Smooth muscle cell (in vitro differentiated cells): ENCODE data around the gene GATA1. TPM values are rescaled to one million over a fixed set of nuclear protein-coding genes. Genes with fewer than 3 reads are reported as not detected.

Experiments
- DNase-seq: peaks from one replicate; lab custom pipeline; 2025; ENCODE audit not compliant: unreplicated experiment; lab: John Stamatoyannopoulos, UW
- H2AFZ ChIP-seq: fragments of 200-600 bp; sonication (generic); 2 replicates; pipeline ENCODE4 v1.6.0; 2016; ENCODE audit warnings: antibody characterized with exemption, low read depth, mild to moderate bottlenecking
- H3F3A ChIP-seq: fragments of 200-600 bp; sonication (generic); 2 replicates; pipeline ENCODE4 v1.6.0; 2017; ENCODE audit warnings: antibody characterized with exemption, low read depth
- H3K27ac ChIP-seq: fragments of 200-600 bp; sonication (generic); 2 replicates; pipeline ENCODE4 v1.5.1; 2016; ENCODE audit warnings: low read depth, mild to moderate bottlenecking
- H3K27me3 ChIP-seq: fragments of 200-600 bp; sonication (generic); 2 replicates; pipeline ENCODE4 v1.6.1; 2016; ENCODE audit warnings: low read depth, mild to moderate bottlenecking
- H3K36me3 ChIP-seq: fragments of 200-600 bp; sonication (generic); 2 replicates; pipeline ENCODE4 v1.5.1; 2016; ENCODE audit warnings: low read depth
- H3K4me1 ChIP-seq: fragments of 200-600 bp; sonication (generic); 2 replicates; pipeline ENCODE4 v1.5.1; 2016; ENCODE audit warnings: low read depth
- H3K4me2 ChIP-seq: fragments of 200-600 bp; sonication (generic); 2 replicates; pipeline ENCODE4 v1.6.0; 2016; ENCODE audit warnings: mild to moderate bottlenecking
- H3K4me3 ChIP-seq: fragments of 200-600 bp; sonication (generic); 2 replicates; pipeline ENCODE4 v1.5.1; 2016; ENCODE audit warnings: mild to moderate bottlenecking
- H3K79me2 ChIP-seq: fragments of 200-600 bp; sonication (generic); 2 replicates; pipeline ENCODE4 v1.6.0; 2016; ENCODE audit warnings: low read depth, mild to moderate bottlenecking
- H3K9ac ChIP-seq: fragments of 200-600 bp; sonication (generic); 2 replicates; pipeline ENCODE4 v1.6.0; 2016; ENCODE audit warnings: low read depth
- H3K9me3 ChIP-seq: fragments of 200-600 bp; sonication (generic); replicated peaks from 2 replicates; pipeline ENCODE4 v1.5.1; 2016; ENCODE audit warnings: low read depth
- H4K20me1 ChIP-seq: fragments of 200-600 bp; sonication (generic); 2 replicates; pipeline ENCODE4 v1.6.0; 2016; ENCODE audit warnings: low read depth
- WGBS: methylation state at CpG from one replicate; pipeline ENCODE4 v1.1.7; 2016; ENCODE audit warnings: low lambda C conversion rate; 5-methylcytosine and 5-hydroxymethylcytosine counted together
- polyA plus RNA-seq: library from polyadenylated mRNA; unstranded; fragments of >200 nt; fragmentation: Nextera tagmentation; extraction: Ambion mirVana; gene quantifications from 2 replicates; pipeline ENCODE4 v1.2.1, GENCODE V29; 2016
- total RNA-seq: library from RNA; depleted of rRNA; stranded (reverse); fragments of >200 nt; gene quantifications from 2 replicates; pipeline ENCODE4 v1.2.3, GENCODE V29; 2014
- TF ChIP-seq, protein P1 (sequence below): fragments of 200-600 bp; sonication (generic); IDR thresholded peaks from 2 replicates; pipeline ENCODE4 v1.5.1; 2017; ENCODE audit warnings: borderline replicate concordance, mild to moderate bottlenecking, antibody characterized with exemption; ENCODE audit not compliant: insufficient read depth, poor library complexity, severe bottlenecking

GATA1 gene
- total and polyA plus RNA-seq, 2 experiments from 2014 or later = not detected

DNA sequence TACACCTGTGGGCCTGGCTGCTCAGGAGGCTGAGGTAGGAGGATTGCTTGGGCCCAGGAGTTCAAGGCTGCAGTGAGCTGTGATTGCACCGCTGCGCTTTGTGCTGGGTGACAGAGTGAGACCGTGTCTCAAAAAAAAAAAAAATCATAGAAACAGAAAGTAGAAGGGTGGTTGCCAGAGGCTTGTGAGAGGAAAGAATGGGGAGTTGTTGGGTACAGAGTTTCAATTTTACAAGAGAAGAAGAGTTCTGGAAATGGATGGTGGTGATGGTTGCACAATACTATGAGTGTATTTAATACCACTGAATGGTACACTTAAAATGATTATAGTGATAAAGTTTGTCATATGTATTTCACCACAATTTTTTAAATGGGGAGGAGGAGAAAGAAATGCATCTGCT, 35.0 kb upstream of the GATA1 start:
- TF ChIP-seq, protein P1, sequence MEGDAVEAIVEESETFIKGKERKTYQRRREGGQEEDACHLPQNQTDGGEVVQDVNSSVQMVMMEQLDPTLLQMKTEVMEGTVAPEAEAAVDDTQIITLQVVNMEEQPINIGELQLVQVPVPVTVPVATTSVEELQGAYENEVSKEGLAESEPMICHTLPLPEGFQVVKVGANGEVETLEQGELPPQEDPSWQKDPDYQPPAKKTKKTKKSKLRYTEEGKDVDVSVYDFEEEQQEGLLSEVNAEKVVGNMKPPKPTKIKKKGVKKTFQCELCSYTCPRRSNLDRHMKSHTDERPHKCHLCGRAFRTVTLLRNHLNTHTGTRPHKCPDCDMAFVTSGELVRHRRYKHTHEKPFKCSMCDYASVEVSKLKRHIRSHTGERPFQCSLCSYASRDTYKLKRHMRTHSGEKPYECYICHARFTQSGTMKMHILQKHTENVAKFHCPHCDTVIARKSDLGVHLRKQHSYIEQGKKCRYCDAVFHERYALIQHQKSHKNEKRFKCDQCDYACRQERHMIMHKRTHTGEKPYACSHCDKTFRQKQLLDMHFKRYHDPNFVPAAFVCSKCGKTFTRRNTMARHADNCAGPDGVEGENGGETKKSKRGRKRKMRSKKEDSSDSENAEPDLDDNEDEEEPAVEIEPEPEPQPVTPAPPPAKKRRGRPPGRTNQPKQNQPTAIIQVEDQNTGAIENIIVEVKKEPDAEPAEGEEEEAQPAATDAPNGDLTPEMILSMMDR = no peak
- H3K79me2 ChIP-seq = no peaks in the 10 kb centered on the region
- 87% methylated on average over 3 of the region's 3 CpGs for WGBS
- no peaks in the 10 kb centered on the region for H4K20me1 ChIP-seq
- DNase-seq = no peak
- H3F3A ChIP-seq = no peaks in the 10 kb centered on the region
- no peak overlapping the region for H3K4me3 ChIP-seq
- H3K9ac ChIP-seq = no peak overlapping the region
- no peaks in the 10 kb centered on the region for H3K4me1 ChIP-seq
- H2AFZ ChIP-seq = no peak overlapping the region
- no peak overlapping the region for H3K4me2 ChIP-seq
- H3K9me3 ChIP-seq = no peaks in the 10 kb centered on the region
- no peaks in the 10 kb centered on the region for H3K36me3 ChIP-seq
- H3K27ac ChIP-seq = no peak overlapping the region
- H3K27me3 ChIP-seq = no peaks in the 10 kb centered on the region

DNA sequence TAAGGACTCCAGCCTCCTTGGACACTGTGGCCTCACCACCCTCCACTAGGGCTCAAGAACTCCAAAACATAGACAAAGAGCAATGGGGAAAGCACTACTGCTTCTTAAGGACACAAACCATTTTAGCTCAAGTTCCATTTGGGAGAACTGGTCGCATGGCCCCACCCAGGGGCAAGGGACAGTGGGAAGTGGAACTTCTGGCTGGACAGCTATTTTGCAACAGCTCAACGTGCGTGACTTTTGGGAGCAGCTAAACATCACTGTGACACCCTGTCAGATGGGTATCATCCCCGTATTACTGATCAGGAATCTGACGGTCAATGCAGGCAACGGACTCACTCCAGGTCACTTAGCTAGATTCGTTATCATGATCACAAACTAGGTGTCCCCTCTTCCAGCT, 33.9 kb upstream of the GATA1 start:
- Histone ChIP-seq H3K9ac (no peak overlapping the region), H3K27me3 (no peaks in the 10 kb centered on the region), H4K20me1 (no peaks in the 10 kb centered on the region), H3K36me3 (no peaks in the 10 kb centered on the region), H3F3A (no peaks in the 10 kb centered on the region), H3K9me3 (no peaks in the 10 kb centered on the region), H2AFZ (no peak overlapping the region), H3K4me2 (no peak overlapping the region), H3K4me1 (no peaks in the 10 kb centered on the region), H3K79me2 (no peaks in the 10 kb centered on the region), H3K4me3 (no peak overlapping the region), H3K27ac (no peak overlapping the region)
- 83% methylated on average over 7 of the region's 7 CpGs for WGBS
- DNase-seq = no peak
- TF ChIP-seq, protein P1 = no peak

DNA sequence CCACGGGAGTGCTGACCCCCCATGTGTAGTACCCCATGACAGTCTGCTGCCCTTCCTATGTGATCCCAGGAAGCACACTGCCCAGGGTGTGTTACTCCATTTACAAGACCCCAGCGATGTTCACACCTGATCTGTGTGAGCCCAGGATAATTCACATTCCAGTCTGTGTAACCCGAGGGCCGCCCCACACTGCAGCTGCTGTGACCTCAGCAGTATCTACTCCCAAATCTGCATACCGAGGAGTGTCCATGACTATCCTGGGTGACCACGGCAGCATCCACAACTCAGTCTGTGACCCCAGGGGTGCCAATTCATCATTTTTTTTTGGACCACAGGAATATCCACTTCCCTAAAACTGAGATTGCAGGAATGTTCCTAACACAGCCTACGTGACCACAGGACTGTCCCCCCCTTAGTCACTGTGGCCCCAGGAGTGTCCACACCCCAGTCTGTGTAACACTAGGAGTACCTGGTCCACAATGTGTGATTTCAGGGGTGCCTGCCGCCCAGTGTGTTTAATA, 32.6 kb upstream of the GATA1 start:
- H3K36me3 ChIP-seq = no peaks in the 10 kb centered on the region
- TF ChIP-seq, protein P1 = no peak
- no peaks in the 10 kb centered on the region for H3K27me3 ChIP-seq

DNA sequence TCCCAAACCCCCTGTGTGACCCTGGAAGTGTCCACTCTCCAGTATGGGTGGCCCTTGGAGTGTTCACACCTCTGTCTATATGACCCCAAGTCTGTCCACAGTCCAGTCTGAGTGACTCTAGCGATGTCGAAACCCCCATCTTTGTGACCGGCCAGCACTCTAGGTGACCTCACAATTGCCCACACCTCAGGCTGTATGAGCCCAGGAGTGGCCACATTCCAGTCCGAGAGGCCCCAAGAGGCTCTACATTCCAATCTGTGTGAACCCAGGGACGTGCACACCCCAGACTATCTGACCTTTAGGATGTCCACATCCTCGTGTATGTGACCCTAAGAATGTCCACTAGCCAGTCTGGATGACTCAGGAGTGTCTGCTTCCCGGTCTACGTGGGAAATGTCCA, 32.2 kb upstream of the GATA1 start:
- WGBS = 75% methylated on average over 8 of the region's 8 CpGs
- H3K4me2 ChIP-seq = no peak overlapping the region

More for the DNA sequence above, 32.6 kb upstream of the GATA1 start:
- Histone ChIP-seq H3K4me3 (no peak overlapping the region), H3K4me1 (no peaks in the 10 kb centered on the region), H3K9ac (no peak overlapping the region), H3K79me2 (no peaks in the 10 kb centered on the region), H3K4me2 (no peak overlapping the region), H3K27ac (no peak overlapping the region), H4K20me1 (no peaks in the 10 kb centered on the region), H3F3A (no peaks in the 10 kb centered on the region), H3K9me3 (no peaks in the 10 kb centered on the region), H2AFZ (no peak overlapping the region)
- no peak for DNase-seq
- 76% methylated on average over 8 of the region's 8 CpGs for WGBS

More for the DNA sequence above, 32.2 kb upstream of the GATA1 start:
- Histone ChIP-seq H3F3A (no peaks in the 10 kb centered on the region), H2AFZ (no peak overlapping the region), H3K27me3 (no peaks in the 10 kb centered on the region), H3K27ac (no peak overlapping the region), H3K4me3 (no peak overlapping the region), H3K9me3 (no peaks in the 10 kb centered on the region), H3K36me3 (no peaks in the 10 kb centered on the region), H4K20me1 (no peaks in the 10 kb centered on the region), H3K79me2 (no peaks in the 10 kb centered on the region), H3K9ac (no peak overlapping the region), H3K4me1 (no peaks in the 10 kb centered on the region)
- TF ChIP-seq, protein P1 = no peak
- DNase-seq = no peak
